ENCODE measurements around the gene JARID2. TPM values are rescaled to one million over a fixed set of nuclear protein-coding genes. Genes with fewer than 3 reads are reported as not detected.
"Not testable (repeated sequence)": the region's sequence is repeated elsewhere in the genome, so short reads cannot be mapped to it uniquely, and the experiment has no call there.

The JARID2 gene
- total RNA-seq, 1 experiment from 2014 or later = 180 TPM

- no peak for TF ChIP-seq ZNF512 (CRISPR knock-in tag; IDR thresholded peaks at IDR 0.05; ENCODE audit: borderline replicate concordance)
These were observed 76.3 kb downstream of the JARID2 start (continued) for GRCh38 chr6:15322184-15322583.

GRCh38 chr6:15322781-15323536 is 77.1 kb downstream of the JARID2 start:
- ChIA-PET POLR2A (no interaction called here), CTCF (interaction anchor here (0.8 kb wide), 1 partner anchor 10 kb away, joined by 5 read pairs; no protein-coding TSS in a partner anchor)
- TF ChIP-seq FOXP4 (CRISPR knock-in tag; IDR thresholded peaks at IDR 0.05) = no peak
- TF ChIP-seq EMX1 (CRISPR knock-in tag; IDR thresholded peaks at IDR 0.05) = no peak
- TF ChIP-seq CBFB (CRISPR knock-in tag; IDR thresholded peaks at IDR 0.05; ENCODE audit: low read depth) = no peak
- no peak for TF ChIP-seq ETV6 (CRISPR knock-in tag; IDR thresholded peaks at IDR 0.05)
- no peak for TF ChIP-seq ZBTB21 (CRISPR knock-in tag; IDR thresholded peaks at IDR 0.05; ENCODE audit: borderline replicate concordance)
- TF ChIP-seq CREB1 (CRISPR knock-in tag; IDR thresholded peaks at IDR 0.05) = no peak
- TF ChIP-seq ATF2 (CRISPR knock-in tag; IDR thresholded peaks at IDR 0.05; ENCODE audit: borderline replicate concordance, low read depth) = no peak
- TF ChIP-seq ZNF138 (CRISPR knock-in tag; conservative IDR thresholded peaks at IDR 0.05) = no peak
- TF ChIP-seq SMAD4 (CRISPR knock-in tag; IDR thresholded peaks at IDR 0.05) = no peak
- TF ChIP-seq TP53 (CRISPR knock-in tag; IDR thresholded peaks at IDR 0.05) = no peak
- no peak for TF ChIP-seq ZSCAN18 (CRISPR knock-in tag; IDR thresholded peaks at IDR 0.05)
- no peak for TF ChIP-seq ZBTB43 (CRISPR knock-in tag; IDR thresholded peaks at IDR 0.05)
- TF ChIP-seq RELA (CRISPR knock-in tag; IDR thresholded peaks at IDR 0.05; ENCODE audit: borderline replicate concordance) = no peak
- no peak for TF ChIP-seq NFYB (CRISPR knock-in tag; conservative IDR thresholded peaks at IDR 0.05; ENCODE audit: low read depth)
- no peak for TF ChIP-seq ZNF121 (CRISPR knock-in tag; IDR thresholded peaks at IDR 0.05)
- Mint-ChIP-seq H3K4me3 (no peak overlapping the region), H3K27ac (peak overlapping the region; percentile 91), H3K27me3 (ENCODE audit: low read depth) (no peaks in the 10 kb centered on the region), H3K9me3 (no peaks in the 10 kb centered on the region), H3K36me3 (peaks cover 8% of the 10 kb centered on the region), H3K4me1 (peaks cover 88% of the 10 kb centered on the region)
- ATAC-seq (no peak), DNase-seq (ENCODE audit: low spot score) (no peak)

- H3K36me3 Mint-ChIP-seq; H3K4me3 Mint-ChIP-seq; H3K27me3 Mint-ChIP-seq (ENCODE audit: low read depth); ATAC-seq; POLR2A ChIA-PET; DNase-seq (ENCODE audit: low spot score); H3K9me3 Mint-ChIP-seq: not testable (repeated sequence)
- H3K4me1 Mint-ChIP-seq = peaks cover 88% of the 10 kb centered on the region
- CTCF ChIA-PET = interaction anchor here (0.8 kb wide), 1 partner anchor 9 kb away, joined by 5 read pairs; no protein-coding TSS in a partner anchor
- peak overlapping the region; percentile 91 for H3K27ac Mint-ChIP-seq
These were observed 77.7 kb downstream of the JARID2 start for GRCh38 chr6:15323611-15324010.

Data from WTC11 (cell line).